HL-60/S4 treated with retinoic acid at 250 ng/mL for 4 days and 3 days (cell line): ENCODE measurements around the gene PIK3CB.
"Not testable (repeated sequence)": the region's sequence is repeated elsewhere in the genome, so short reads cannot be mapped to it uniquely, and the experiment has no call there.

Experiments used
- in situ Hi-C: fragments of 300-500 bp; cut with MboI; formaldehyde crosslinking; loops from 2 replicates; pipeline ENCODE4 v1.7.0; 2022; ENCODE audit warnings: low sequenced_read_pairs

Gene PIK3CB

DNA sequence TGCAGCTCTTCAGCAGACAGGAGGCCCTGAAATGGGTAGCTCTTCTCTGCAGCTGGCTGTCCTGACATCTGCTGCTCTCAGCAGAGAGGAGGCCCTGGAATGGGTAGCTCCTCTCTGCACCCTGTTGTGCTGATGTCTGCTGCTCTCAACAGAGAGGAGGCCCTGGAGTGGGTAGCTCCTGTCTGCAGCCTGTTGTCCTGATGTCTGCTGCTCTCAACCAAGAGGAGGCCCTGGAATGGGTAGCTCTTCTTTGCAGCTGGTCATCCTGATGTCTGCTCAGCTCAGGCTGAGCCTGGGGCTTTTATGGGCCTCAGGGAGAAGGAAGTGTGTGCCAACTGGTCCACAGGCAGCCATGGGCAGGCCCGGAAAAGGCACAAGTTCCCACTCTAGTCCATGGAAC is 66.6 kb downstream of the PIK3CB start:
- in situ Hi-C loops, result no loop called here

DNA sequence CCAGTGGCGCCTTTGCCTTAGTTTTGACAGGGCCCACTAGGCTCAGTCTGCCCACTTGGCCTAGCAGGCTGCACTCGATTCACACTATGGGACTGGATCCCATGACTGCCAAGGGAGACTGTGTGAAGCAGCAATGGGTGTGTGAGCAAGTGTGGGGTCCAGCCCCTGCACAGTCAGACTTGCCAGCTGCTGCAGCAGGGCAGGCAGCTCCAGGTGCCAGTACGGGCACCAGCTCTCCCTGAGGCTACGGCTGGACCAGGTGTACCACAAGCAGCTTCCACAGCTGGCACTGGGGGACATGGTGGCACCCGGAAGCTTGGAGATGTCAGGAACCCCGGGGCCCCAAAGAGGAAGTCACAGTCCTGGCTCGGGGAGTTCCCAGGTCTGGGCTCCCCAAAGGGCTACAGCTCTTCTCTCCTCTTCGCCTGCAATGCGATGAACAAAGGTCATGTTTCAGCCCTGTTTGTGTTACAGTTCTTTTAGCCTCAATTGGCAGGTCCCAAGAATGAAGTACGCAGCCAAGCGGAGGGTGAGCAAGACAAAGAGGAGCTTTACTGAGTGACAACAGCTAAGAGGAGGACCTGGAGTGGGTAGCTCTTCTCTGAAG is 67.1 kb downstream of the PIK3CB start:
- in situ Hi-C loops, result no loop called here

GRCh38 chr3:138761002-138761401 is 73.7 kb downstream of the PIK3CB start:
- in situ Hi-C loops, result no loop called here

DNA sequence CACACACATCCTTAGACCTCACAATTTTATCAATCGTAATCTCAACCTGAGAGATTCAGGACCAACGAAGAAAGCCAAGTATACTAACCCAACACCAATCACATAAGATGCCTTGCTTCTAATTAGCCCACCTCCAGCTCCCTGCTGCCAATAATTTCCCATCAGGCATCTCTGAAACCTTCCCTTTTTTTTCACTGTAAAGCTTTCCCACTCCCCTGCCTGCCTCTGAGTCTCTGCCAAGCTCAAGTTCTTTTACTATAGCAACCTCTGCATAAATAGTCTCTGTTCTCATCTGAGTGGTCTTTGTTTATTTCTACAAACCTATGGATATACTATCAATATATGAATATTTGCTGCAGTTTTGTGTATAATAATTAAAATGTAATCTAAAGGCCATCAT is 86.5 kb downstream of the PIK3CB start:
- in situ Hi-C loops, result no loop called here

DNA sequence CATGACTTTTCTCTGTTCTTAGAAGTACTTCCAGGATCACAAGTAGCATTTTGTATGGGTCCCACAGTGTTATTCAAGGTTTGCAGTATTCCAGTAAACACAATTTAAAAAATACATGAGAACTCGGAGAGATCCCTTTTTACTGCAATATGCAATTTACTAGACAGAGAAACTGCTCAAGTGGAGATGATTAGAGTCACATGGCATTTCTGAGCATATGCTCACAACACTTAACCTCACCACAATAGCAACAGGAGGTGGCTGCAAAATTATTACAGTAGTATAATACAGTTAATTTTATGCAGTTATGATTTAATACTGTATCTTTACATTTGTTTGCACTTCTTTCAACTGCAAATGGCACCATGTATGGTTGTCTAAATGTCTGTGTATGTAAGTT is 87.5 kb downstream of the PIK3CB start:
- in situ Hi-C loops, result no loop called here

- in situ Hi-C loops, result no loop called here
Observed at GRCh38 chr3:138740072-138740471, 94.7 kb downstream of the PIK3CB start.

DNA sequence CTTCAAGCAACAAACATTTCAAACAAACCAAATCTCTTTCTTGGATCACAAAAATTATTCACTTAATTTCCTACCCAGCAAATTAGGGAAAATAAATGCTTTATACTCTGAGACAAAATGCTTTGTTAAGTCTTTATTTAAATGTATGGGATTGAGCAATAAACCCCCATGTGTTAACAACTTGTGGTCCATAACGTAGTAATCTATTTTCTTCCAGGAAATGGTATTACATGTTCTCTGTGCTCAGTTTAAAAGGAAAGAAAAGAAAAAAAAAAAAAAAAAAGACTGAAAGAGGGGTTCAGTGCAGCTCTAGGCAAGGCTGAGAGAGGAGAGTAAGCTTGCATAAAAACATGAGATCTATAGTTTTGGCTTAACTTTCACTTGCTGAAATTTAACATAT is 102.3 kb downstream of the PIK3CB start:
- in situ Hi-C loops, result no loop called here

- in situ Hi-C loops, result no loop called here
Observed at GRCh38 chr3:138726946-138727730, 107.6 kb downstream of the PIK3CB start.

GRCh38 chr3:138726042-138726441 is 108.7 kb downstream of the PIK3CB start:
- in situ Hi-C loops, result not testable (repeated sequence)

GRCh38 chr3:138725116-138725515 is 109.6 kb downstream of the PIK3CB start:
- in situ Hi-C loops, result no loop called here

GRCh38 chr3:138724443-138724842 is 110.3 kb downstream of the PIK3CB start:
- in situ Hi-C loops, result no loop called here

DNA sequence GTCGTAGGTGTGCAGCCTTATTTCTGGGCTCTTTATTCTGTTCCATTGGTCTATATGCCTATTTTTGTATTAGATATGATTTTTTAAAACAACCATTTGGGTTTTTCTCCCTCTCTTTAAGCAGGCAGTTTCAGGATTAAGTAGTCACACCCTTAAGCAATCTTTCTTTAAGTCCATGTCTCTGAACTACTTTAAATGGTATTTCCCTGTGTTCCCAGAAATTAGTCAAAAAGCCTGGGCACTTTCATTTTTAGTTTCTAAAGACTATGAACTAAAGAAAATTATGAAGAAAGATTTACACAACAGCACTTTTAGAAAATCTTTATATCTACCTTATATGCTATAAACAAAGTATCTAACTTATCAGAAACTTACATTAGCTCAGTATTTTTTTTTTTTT is 115.9 kb downstream of the PIK3CB start:
- in situ Hi-C loops, result no loop called here

DNA sequence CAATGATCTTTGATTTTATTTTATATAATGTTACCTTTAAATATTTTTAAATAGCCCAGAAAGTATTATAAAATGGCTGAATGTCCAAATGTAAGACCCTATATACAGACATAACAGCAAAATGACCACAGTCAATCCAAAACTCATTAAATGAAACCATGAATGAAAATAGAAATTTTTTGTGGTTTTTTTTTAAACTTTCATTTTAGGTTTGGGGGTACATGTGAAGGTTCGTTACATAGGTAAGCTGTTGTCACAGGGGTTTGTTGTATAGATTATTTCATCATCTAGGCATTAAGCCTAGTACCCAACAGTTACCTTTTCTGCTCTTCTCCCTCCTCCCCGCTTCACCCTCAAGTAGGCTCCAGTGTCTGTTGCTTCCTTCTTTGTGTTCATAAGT is 117.4 kb downstream of the PIK3CB start:
- in situ Hi-C loops, result no loop called here

DNA sequence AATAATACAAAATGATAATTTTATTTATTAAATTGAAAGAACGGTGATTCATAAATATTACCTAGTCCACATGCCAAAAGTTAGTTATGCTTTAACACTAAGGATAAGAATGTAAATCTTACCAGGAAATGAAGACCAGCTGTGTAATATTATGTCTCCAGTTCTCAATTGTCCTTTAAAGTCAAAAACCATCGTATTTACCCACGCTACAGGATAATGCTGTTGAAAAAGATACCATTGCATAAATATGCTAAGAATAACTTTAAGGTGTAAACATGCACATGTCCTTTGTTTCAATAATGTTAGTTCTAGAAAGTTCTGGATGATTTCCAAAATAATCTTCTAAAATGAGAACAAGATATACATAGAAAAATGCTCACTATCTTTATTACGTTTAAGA is 122.6 kb downstream of the PIK3CB start:
- in situ Hi-C loops, result no loop called here

GRCh38 chr3:138705675-138706074 is 129.1 kb downstream of the PIK3CB start:
- in situ Hi-C loops, result no loop called here

- in situ Hi-C loops, result loop anchor here (10.0 kb wide), 1 partner anchor 218 kb away; no protein-coding TSS in a partner anchor
Observed at GRCh38 chr3:138696666-138697370, 137.9 kb downstream of the PIK3CB start.

DNA sequence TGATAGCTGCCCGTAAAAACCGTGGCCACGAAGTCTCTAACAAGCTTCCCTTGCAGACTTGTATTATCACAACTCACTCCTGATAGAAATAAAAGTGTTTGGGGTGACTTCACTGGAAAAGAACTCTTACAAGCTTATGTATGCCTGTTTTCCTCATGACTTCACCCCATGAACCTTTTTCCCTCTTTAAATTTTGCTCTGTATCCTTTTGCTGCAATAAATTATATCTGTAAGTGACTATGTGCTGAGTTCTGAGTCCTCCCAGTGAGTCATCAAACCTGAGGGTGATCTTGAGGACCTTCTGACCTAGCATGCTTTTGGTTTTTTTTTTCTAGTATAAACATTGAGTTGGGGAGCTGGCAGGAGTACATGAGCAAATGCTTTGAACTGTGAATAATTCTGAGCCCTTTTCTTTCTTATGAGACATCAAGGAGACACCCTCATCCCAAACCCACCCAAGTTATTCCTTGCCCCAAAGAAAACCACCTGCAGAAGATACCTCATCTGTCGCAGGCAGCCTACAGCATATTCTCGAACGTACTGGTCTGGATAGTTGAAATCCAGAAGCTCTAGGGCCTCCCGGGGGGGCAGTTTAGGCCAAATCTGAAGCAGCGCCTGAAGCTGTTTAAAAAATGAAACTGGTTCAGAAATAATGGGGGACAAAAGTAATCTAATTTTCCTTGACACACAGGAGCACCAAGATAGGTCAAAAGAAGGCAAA is 140.3 kb downstream of the PIK3CB start:
- in situ Hi-C loops, result loop anchor here (10.0 kb wide), 1 partner anchor 220 kb away; no protein-coding TSS in a partner anchor

DNA sequence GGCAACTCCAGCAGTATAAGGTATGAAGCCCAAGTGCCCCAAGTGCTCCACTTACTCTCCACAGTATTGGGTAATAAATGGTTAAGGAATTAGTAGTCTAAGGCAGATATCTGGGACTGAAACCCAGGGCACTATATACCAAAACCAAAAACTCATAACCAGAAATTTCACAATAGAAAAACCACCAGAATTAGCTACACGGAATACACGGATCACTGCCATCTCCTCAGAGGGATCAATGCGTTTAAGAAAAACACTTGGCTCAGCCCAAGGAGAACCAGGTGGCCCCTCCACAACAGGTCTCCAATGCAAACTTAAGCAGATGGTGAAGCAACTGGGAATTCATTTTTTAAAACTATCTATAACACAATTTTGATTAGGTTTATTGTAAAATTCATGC is 142.6 kb downstream of the PIK3CB start:
- in situ Hi-C loops, result loop anchor here (10.0 kb wide), 1 partner anchor 223 kb away; no protein-coding TSS in a partner anchor

DNA sequence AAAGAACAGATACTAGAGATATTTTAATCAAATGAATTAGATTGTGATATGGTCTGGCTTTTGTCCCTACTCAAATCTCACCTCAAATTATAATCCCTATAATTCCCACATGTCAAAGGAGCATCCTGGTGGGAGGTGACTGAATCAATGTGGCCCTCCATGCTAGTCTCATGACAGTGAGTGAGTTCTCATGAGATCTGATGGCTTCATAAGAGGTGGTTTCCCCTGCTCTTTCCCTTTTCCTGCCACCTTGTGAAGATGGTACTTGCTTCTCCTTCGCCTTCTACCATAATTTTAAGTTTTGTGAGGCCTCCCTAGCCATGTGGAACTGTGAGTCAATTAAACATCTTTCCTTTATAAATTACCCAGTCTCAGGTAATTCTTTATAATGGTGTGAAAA is 143.4 kb downstream of the PIK3CB start:
- in situ Hi-C loops, result loop anchor here (10.0 kb wide), 1 partner anchor 223 kb away; no protein-coding TSS in a partner anchor

GRCh38 chr3:138690036-138690435 is 144.7 kb downstream of the PIK3CB start:
- in situ Hi-C loops, result loop anchor here (10.0 kb wide), 1 partner anchor 225 kb away; no protein-coding TSS in a partner anchor

- in situ Hi-C loops, result no loop called here
Observed at GRCh38 chr3:138688871-138689299, 145.8 kb downstream of the PIK3CB start.
